ENCODE data around the gene KLHL30.

The KLHL30 gene

DNA sequence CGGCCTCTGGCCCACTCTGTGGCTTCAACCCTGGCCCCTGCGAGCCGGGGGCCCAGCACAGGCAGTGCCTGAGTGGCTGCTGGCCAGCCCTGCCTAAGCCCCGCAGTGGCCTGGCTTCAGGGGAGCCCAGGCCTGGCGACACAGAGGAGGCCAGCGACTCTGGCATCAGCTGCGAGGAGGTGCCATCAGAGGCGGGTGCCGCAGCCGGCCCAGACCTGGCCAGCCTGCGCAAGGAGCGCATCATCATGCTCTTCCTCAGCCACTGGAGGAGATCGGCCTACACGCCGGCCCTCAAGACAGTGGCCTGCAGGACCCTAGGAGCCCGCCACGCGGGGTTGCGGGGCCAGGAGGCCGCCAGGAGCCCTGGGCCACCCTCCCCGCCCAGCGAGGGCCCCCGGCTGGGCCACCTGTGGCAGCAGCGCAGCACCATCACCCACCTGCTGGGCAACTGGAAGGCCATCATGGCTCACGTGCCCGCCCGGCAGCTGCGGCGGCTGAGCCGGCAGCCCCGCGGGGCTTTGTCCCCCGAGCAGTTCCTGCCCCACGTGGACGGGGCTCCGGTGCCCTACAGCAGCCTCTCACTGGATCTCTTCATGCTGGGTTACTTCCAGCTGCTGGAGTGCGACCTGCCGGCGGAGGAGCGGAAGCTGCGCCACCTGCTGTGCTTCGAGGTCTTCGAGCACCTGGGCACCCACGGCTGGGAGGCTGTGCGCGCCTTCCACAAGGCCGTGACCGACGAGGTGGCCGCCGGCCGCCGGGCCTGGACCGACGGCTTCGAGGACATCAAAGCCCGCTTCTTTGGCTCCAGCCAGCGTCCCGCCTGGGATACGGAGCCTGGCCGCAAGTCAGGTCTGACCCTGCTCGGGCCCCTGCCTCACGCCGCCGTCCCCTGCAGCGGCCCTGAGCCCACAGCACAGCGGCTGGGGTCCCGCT, 7.5 kb upstream of the KLHL30 start:
- TF ChIP-seq, protein P1, sequence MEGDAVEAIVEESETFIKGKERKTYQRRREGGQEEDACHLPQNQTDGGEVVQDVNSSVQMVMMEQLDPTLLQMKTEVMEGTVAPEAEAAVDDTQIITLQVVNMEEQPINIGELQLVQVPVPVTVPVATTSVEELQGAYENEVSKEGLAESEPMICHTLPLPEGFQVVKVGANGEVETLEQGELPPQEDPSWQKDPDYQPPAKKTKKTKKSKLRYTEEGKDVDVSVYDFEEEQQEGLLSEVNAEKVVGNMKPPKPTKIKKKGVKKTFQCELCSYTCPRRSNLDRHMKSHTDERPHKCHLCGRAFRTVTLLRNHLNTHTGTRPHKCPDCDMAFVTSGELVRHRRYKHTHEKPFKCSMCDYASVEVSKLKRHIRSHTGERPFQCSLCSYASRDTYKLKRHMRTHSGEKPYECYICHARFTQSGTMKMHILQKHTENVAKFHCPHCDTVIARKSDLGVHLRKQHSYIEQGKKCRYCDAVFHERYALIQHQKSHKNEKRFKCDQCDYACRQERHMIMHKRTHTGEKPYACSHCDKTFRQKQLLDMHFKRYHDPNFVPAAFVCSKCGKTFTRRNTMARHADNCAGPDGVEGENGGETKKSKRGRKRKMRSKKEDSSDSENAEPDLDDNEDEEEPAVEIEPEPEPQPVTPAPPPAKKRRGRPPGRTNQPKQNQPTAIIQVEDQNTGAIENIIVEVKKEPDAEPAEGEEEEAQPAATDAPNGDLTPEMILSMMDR (conservative IDR thresholded peaks at IDR 0.05; ENCODE audit: low read length) = no peak

DNA sequence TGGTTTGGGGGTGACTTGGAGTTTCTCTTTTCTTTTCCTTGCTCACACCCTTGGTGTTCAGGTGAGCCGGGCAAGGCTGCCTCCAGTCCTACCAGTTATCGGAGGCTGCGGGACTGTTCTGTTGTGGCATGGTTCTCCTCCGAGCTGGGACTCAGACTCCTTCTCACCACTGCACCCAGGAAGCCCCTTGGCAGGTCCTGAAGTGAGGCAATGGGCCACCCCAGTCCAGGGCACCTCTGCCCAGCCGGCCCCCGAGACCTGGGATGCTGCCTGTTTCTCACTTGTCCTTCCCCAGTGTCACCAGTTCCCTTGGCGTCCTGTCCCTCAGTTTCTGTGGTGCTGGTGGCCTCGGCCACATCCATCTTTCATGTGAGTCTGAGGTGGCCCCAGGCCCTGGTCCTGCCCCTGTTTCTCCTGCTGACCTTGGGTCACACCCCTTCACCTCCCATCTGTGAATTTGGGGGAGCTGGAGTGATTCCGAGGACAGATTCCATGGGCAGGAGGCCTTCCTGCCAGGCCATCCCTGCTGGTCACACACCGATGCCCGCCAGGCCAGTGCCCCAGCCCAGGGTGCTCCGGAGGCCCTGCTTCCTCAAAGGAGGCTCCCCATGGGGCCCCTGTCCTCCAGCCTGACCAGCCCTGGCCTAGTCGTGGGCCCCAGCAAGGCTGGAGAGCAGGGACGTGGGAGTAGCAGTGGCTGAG, 6.6 kb upstream of the KLHL30 start:
- TF ChIP-seq, protein P1 (conservative IDR thresholded peaks at IDR 0.05; ENCODE audit: low read length) = no peak
- no peak for DNase-seq (ENCODE audit: low read depth)
- H3K4me3 ChIP-seq (ENCODE audit: low read length) = no peak overlapping the region

More for the DNA sequence above, 7.5 kb upstream of the KLHL30 start:
- H3K4me3 ChIP-seq (ENCODE audit: low read length) = no peak overlapping the region
- no peak for DNase-seq (ENCODE audit: low read depth)

DNA sequence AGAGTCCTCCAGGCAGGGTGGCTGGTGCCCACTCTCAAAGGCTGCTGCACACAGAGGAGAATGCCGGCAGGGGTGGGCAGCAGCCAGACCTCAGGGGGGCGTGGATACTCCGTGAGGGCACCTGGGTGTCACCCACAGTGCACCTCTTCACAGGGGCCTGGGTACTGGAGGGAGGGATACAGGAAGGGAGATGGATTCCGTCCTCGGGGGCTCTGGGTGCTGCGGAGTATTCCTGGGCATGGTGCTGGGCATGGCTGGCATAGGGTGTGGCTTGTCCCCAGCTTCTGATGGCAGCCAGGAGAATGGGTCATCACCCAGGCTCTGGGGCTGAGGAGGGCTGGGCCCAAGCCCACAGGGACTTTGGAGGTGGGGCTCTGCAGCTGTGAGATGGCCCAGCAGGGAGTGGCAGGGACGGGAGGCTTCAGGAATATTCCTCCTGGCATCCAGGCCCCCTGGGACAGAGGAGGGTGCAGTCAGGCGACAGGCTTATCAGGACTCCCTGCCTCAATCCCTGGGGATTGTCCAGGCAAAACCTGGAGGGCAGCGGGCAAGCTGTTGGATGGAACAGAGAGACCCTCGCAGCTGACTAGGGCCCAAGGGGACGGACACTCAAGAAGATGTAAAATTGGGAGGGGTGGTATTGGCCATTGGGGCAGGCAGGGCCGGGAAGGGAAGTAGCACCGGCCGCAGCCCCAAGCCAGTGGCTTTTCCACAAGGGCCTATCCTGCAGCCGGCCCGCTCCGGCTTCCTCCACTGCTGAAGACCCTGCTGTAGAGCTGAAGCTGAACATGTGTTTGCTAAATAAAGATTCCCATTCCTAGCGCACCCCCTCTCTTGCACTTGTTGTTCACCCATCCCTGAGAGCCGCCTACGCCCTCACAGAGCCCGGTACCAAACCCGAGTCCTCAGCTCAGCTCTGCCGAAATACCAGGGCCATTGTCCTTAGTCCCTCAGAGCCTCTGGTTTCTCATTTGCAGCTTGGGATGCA, 5.7 kb upstream of the KLHL30 start:
- no peak for DNase-seq (ENCODE audit: low read depth)
- TF ChIP-seq, protein P1 (conservative IDR thresholded peaks at IDR 0.05; ENCODE audit: low read length) = no peak
- no peak overlapping the region for H3K4me3 ChIP-seq (ENCODE audit: low read length)

DNA sequence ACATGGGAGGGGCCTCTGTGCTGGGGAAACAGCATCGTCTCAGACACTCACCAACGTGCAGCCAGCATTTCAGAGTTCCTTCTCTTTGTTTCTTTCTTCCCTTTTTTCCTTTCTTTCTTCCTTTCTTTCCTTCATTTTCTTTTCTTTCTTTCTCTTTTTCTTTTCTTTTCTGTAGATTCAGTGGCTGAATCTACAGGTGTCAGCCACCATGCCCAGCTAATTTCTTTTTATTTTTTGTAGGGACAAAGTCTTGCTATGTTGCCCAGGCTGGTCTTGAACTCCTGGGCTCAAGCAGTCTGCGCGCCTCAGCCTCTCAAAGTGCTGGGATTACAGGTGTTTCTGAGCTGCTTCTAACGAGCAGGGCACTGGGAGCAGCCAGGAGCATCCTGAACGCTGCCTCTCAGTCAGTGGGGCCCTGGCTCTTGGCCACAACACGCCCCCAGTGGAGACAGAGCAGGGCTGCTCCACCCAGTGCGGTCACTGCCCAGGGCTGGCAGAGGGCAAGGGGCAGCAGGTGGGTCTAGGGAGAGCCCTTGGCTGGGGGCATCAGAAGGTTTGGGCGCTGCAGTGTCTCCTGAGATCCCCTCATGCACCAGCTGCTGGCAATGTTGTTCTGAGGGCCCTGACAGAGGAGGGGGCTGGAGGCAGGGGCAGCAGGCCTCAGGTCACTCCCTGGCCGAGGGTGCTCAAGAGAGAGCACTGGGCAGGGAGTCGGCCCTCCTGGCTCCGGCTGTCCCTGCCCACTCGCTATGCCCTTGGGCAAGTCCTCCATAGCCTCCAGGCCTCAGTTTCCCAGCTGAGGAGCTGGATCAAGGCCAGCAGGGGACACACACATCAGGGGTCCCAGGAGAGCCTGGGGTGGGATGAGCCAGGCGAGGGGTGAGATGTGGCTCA, 4.7 kb upstream of the KLHL30 start:
- TF ChIP-seq, protein P1 (conservative IDR thresholded peaks at IDR 0.05; ENCODE audit: low read length) = no peak
- no peak overlapping the region for H3K4me3 ChIP-seq (ENCODE audit: low read length)
- no peak for DNase-seq (ENCODE audit: low read depth)

DNA sequence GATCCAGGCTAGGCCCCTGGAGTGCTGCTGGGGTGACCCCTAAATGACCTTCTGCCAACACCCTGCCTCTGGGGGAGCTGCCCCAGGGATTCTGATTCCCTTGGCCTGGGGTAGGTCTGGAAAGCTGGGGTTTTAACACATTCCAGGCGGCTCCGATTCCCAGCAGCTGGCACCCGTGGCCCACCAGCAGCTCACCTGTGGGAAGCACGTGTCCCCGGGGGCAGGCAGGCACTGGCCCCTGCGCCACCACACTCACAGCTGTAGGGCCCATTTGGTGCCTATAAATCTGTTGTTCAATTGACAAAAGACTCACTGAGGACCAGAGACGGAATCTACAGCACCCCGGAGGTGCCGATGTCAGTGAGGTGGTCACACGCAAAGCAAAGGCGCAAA, 4.1 kb upstream of the KLHL30 start:
- no peak for DNase-seq (ENCODE audit: low read depth)
- H3K4me3 ChIP-seq (ENCODE audit: low read length) = no peak overlapping the region
- TF ChIP-seq, protein P1 (conservative IDR thresholded peaks at IDR 0.05; ENCODE audit: low read length) = no peak

DNA sequence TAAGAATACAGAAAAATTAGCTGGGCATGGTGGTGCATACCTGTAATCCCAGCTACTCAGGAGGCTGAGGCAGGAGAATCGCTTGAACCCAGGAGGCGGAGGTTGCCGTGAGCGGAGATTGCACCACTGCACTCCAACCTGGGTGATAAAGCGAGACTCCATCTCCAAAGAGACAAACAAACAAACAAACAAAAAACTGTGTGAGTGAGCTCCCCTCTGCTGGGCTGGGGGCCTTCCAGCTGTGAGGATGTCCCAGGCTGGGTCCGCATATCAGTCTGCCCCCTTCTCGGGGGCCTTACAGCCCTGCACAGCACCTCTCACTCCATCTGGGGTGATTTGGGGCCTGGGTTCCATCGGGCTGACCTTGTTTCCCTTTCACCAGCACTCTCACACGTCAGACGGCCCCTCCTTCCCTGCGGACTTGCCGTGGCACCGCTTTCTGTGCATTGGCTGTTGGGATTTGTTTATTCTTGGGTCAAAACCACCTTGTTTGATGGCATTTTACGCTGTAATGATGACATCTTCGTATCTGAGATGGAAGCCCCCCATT, 2.8 kb upstream of the KLHL30 start:
- TF ChIP-seq, protein P1 (conservative IDR thresholded peaks at IDR 0.05; ENCODE audit: low read length) = no peak
- DNase-seq (ENCODE audit: low read depth) = no peak
- no peak overlapping the region for H3K4me3 ChIP-seq (ENCODE audit: low read length)
